Activated CD4-positive, alpha-beta T cell treated with anti-CD3 and anti-CD28 coated beads for 24 hours (primary cell): Measurements from ENCODE around the gene LTBP1.
"Not testable (repeated sequence)": the region's sequence is repeated elsewhere in the genome, so short reads cannot be mapped to it uniquely, and the experiment has no call there.

ENCODE experiments used
- DNase-seq, 2 donors: peaks; one replicate each; pipeline ENCODE4 v3.0.0-alpha.2; 2020; ENCODE audit warnings: low read depth in 2 of 2

The LTBP1 gene

GRCh38 chr2:33343387-33343895 lies 396.7 kb downstream of the LTBP1 start:
- no peak for DNase-seq

- DNase-seq: no peak
Measured at GRCh38 chr2:33344230-33344629, 397.5 kb downstream of the LTBP1 start.

- DNase-seq: no peak
Measured at GRCh38 chr2:33347856-33348255, 401.1 kb downstream of the LTBP1 start.

- DNase-seq: no peak
Measured at GRCh38 chr2:33350632-33351031, 403.9 kb downstream of the LTBP1 start.

GRCh38 chr2:33351781-33352180 lies 405.0 kb downstream of the LTBP1 start:
- DNase-seq: no peak

GRCh38 chr2:33354981-33355380 lies 408.2 kb downstream of the LTBP1 start:
- no peak for DNase-seq

- no peak for DNase-seq
Measured at GRCh38 chr2:33358878-33359277, 412.1 kb downstream of the LTBP1 start.

- no peak for DNase-seq
Measured at GRCh38 chr2:33363325-33364298, 416.9 kb downstream of the LTBP1 start.

- DNase-seq: no peak
Measured at GRCh38 chr2:33365264-33365970, 418.7 kb downstream of the LTBP1 start.

- no peak for DNase-seq
Measured at GRCh38 chr2:33366473-33366872, 419.7 kb downstream of the LTBP1 start.

- DNase-seq: not testable (repeated sequence)
Measured at GRCh38 chr2:33368524-33368923, 421.8 kb downstream of the LTBP1 start.

- no peak for DNase-seq
Measured at GRCh38 chr2:33369191-33369590, 422.4 kb downstream of the LTBP1 start.

GRCh38 chr2:33370636-33371265 lies 424.0 kb downstream of the LTBP1 start:
- no peak for DNase-seq

- DNase-seq: no peak
Measured at GRCh38 chr2:33371304-33372090, 424.7 kb downstream of the LTBP1 start.

- DNase-seq: peak in 1 of 2 donors; percentile 28
Measured at GRCh38 chr2:33372940-33373553, 426.3 kb downstream of the LTBP1 start.

- no peak for DNase-seq
Measured at GRCh38 chr2:33373986-33374385, 427.2 kb downstream of the LTBP1 start.

GRCh38 chr2:33375054-33375453 lies 428.3 kb downstream of the LTBP1 start:
- no peak for DNase-seq

GRCh38 chr2:33377048-33377447 lies 430.3 kb downstream of the LTBP1 start:
- DNase-seq: no peak

GRCh38 chr2:33378556-33379210 lies 431.9 kb downstream of the LTBP1 start:
- DNase-seq: no peak

- no peak for DNase-seq
Measured at GRCh38 chr2:33380001-33380609, 433.4 kb downstream of the LTBP1 start.
